Stimulated activated CD4-positive, alpha-beta T cell treated with anti-CD3 and anti-CD28 coated beads, Interleukin-1b, Interleukin-23, amount 100 ng/mL, for 4 hours (primary cell): ENCODE data around the gene PPP1R14C.

Source experiments
- DNase-seq, 2 donors: peaks; one replicate each; pipeline ENCODE4 v3.0.0-alpha.2; 2020; ENCODE audit warnings: low read depth in 2 of 2

Gene PPP1R14C

GRCh38 chr6:150271501-150272263 is 128.8 kb downstream of the PPP1R14C start:
- no peak for DNase-seq

DNA sequence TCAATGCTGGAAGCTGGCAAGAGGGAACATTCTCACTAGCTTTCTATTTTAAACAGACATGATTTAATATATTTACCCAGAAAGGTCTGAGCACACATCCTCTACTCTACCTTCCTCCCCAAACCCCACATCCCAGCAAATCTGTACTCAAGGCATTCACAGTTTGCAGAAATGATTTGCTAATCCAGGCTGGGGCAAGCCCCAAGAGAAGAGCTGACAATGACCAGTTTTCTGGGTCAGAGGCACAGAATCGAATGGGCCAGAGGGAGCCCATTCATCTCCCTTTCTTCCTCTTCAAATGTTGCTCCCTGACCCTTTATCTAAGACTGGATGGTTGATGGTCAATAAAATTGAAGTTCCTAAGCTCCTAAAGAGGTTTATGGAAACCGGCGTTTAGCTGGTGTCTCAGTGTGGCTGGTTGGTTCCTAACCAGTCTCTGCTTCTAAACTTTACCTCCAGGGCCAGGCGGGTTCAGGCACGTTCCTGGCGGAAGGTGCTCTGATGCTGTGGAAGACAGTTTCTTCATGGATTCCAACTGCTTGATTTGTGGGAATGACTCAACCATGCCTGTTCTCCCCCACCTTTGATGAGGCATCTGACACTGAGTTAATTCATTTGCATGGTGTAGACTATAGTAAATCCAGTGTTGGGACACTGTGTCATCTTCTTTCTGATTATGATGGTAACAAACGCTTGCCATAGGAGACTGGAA is 129.6 kb downstream of the PPP1R14C start:
- no peak for DNase-seq

DNA sequence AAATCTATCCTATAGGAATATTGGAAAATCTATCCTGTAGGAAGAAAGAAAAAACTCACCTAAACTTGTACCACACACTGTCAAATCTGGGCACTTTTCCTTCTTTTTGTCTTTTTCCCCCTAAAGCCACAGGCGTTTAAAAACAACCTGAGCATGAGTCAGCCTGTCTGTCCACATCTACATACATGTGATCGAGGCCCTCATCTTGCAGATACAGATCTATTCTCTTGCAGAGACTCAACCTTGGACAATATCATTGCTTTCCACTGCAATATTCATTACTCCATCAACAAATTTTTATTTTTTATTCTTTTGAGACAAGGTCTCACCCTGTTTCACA is 130.1 kb downstream of the PPP1R14C start:
- no peak for DNase-seq

DNA sequence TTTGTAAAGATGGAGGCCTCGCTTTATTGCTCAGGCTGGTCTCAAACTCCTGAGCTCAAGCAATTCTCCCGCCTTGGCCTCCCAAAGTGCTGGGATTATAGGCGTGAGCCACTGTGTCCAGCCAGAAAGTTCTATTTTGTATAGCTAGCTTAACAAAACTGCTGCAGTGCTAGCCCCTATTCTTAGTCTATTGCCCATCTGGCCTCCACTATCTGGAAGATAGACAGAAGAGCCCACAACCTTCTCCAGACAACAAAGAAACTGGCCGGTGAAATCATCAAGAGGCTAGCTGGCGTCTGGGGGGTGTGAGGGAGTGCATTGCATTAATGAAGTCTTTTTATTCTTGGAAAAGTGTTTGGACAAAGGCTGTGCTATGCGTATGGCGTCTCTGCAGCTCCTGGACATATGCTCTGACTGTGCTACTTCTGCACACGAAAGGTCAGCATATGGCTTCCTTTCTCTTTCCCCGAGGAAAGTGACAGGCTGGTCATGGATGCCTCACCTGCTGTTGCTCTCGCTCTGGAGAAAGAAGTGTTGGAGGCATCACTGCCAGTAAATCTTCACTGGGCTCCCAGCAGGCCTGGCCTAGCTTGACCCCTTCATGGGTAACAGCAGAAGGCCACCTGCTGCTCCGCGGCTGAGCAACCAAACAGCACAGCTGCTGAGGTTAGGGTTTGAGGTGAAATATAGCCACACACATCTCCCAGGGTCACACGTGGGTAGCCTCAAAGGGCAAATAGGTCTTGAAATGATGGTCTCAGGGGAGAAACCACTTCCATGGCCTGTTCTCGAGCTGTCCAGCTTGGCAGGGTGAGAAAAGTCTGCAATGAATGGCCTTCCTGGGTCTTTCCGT is 130.8 kb downstream of the PPP1R14C start:
- DNase-seq, result no peak

GRCh38 chr6:150275489-150275888 is 132.6 kb downstream of the PPP1R14C start:
- DNase-seq, result no peak

GRCh38 chr6:150276168-150276936 is 133.5 kb downstream of the PPP1R14C start:
- DNase-seq, result no peak

DNA sequence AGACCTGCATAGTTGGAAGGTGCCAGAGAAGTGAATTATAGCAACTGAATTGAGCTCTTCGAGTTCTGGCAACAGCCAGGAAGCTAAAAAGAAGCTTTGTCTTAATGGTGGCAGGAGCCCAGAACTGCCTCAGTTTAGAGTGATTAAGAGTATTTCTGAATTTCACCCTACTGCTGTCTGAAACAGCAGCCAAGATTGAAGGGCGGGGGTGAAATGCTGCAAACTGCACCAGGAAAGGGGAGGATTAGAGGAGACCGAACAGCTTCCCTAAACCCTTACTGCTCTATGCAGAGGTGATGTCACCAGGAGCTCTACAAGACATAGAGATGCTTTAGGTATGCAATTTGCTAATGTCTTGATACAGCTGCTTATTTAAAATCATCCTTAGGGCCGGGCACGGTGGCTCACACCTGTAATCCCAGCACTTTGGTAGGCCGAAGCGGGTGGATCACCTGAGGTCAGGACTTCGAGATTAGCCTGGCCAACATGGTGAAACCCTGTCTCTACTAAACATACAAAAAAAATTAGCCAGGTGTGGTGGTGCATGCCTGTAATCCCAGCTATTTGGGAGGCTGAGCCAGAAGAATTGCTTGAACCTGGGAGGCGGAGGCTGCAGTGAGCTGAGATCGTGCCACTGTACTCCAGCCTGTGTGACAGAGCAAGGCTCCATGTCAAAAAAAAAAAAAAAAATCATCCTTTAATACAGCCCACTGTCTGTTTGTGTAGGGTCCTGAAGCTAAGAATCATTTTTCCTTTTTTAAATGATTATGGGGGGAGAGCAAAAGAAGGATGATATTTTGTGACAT is 134.3 kb downstream of the PPP1R14C start:
- no peak for DNase-seq

DNA sequence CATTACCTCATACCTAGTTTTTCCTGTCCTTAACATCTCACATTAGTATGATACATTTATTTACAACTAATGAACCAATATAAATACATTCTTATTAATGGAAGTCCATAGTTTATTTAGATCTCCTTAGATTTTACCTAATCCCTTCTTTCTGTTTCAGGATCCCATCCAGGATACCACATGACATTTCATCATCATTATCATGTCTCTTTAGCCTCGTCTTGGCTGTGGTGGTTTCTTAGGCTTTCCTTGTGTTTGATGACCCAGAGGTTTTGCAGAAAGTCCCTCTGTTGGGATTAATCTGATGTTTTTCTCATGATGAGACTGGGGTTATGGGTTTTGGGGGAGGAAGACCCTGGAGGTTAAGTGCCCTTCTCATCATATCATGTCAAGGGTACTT is 136.7 kb downstream of the PPP1R14C start:
- no peak for DNase-seq

GRCh38 chr6:150280703-150281102 is 137.9 kb downstream of the PPP1R14C start:
- DNase-seq, result no peak

- no peak for DNase-seq
These were observed 138.9 kb downstream of the PPP1R14C start for GRCh38 chr6:150281767-150282166.

DNA sequence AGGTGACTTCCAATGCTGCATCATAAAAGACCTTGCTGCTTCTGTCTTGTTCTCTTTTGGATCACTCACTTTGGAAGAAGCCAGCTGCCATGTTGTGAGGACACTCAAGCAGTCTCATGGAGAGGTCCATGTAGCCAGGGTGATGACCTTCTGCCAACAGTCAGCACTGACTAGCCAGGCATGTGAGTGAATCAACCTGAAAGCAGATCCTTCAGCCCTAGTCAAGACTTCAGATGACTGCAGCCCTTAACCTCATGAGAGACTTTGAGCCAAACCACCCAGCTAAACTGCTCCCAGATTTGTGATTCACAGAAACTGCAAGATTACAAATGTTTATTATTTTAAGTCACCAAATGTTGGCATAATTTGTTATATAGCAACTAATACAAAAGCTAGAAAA is 140.0 kb downstream of the PPP1R14C start:
- DNase-seq, result no peak

DNA sequence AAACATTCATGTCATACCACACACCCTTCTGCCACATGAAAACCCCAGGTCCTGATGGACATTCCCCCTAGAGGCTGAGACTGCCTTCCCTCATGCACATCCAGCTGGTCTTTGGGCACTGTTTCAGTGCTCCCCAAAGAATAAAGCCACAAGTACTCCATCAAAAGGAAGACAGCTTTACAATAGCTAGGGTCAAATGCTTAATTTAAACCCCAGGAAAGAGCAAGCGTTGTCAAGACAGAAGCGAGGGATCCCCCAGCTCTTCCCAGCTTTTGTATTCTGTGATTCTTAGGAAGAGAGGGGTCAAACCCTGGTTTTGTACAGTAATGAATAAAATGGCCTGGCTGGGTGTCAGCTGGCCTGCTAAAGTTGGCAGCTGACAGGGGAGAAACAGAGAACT is 143.6 kb downstream of the PPP1R14C start:
- DNase-seq, result no peak

DNA sequence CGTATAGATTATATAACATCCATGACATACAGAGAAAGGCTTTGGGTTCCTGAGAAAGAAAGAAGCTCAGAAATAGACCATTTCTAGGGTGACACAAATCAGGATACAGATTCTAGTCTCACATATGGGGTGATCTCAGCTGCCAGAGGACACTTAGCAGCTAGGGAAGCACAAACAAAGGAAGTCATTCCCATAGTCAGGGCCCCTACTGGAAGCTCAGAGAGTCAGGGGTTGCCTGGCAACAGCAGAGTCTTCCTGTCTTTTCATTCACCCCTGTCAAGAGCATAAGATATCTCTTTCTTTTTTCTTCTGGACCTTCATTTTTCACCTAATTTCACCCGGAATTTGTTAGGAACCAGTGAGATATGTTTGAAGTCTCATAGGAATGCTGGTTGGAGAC is 144.1 kb downstream of the PPP1R14C start:
- DNase-seq, result no peak

DNA sequence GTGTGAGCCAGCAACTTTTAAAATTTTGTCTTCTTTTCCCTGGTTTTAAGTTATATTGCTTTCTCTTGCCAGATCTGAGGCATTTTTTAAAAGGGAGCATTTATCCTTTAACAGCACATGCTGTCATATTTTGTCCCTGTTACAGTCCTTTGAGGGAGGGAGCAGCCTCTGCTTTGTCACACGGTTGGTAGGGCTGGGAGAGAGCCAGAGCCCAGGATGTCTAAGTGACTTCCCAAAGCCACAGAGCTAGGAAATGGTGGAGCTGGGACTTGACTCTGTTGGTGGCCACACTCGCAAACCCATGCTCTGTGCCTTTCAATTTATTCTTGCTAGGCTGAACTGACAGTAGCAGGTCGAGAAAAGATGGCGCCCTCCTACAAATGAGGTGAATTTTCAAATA is 145.6 kb downstream of the PPP1R14C start:
- DNase-seq, result no peak

DNA sequence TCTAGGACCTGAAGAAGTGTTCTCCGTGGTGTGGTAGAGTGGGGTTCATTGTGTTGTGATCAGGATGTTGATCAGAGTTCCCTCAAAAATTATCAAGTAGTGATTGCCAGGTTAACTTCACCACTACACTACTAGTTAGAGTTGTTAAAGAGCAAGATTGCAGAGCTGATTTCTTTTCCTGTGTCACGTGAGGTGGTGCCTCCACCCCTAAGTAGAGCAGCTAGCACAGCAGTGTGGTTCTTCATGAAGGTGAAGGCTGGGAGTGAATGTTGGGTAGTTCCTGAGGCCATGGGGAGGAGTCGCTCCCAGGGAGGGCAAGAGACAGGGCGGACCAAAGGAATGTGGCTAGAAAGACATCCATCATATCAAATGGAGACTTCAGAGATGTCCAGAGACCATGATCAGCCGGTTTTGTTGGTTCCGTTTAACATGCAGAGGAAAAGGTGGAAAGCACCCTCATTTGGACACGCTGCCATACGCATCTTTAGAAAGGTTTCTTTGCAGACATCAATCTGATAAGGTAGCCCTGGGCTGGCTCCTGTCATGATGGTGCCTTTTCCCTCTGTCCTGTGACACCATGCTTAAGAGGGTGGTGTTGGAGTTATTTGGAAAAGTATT is 146.7 kb downstream of the PPP1R14C start:
- DNase-seq, result no peak

GRCh38 chr6:150290429-150290828 is 147.6 kb downstream of the PPP1R14C start:
- DNase-seq, result no peak

DNA sequence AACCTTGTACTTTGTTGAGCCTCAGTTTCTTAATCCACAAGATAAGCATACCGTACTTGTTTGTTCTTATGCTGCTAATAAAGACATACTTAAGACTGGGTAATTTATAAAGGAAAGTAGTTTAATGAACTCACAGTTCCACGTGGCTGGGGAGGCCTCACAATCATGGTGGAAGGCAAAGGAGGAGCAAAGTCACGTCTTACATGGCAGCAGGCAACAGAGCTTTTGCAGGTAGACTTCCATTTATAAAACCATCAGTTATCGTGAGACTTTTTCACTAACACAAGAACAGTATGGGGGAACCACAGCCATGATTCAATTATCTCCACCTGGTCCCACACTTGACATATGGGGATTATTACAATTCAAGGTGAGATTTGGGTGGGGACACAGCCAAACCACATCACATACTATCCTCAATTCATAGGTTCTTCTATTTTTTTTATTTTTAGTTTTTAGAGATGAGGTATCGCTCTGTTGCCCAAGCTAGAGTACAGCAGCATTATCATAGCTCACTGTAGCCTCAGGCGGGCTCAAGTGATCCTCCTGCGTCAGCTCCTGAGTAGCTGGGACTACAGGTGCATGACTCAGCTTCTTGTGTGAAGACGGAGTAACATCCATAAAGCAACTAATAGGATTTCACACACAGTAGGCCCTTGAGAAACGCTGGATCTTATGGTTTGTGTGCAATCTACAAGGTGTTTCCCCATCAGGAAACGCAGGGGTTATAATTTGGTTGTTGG is 149.3 kb downstream of the PPP1R14C start:
- DNase-seq, result no peak

- no peak for DNase-seq
These were observed 150.2 kb downstream of the PPP1R14C start for GRCh38 chr6:150293019-150293418.

GRCh38 chr6:150293423-150294173 is 150.8 kb downstream of the PPP1R14C start:
- no peak for DNase-seq
